Esophagus (tissue), 2 donors: ENCODE results near the gene VPS37B. TPM values are rescaled to one million over a fixed set of nuclear protein-coding genes. Genes with fewer than 3 reads are reported as not detected.

Experiments
- H3K27ac ChIP-seq, 2 donors: one replicate each; pipeline ENCODE4 v1.5.1; 2013; ENCODE audit warnings: low read depth in 2 of 2, mild to moderate bottlenecking in 2 of 2, inconsistent platforms in 1 of 2, low read length in 1 of 2, moderate library complexity in 1 of 2
- H3K27me3 ChIP-seq, 2 donors: one replicate each; pipeline ENCODE4 v1.6.1; 2013; ENCODE audit warnings: low read length in 2 of 2, control low read depth in 1 of 2, mild to moderate bottlenecking in 1 of 2; ENCODE audit not compliant: insufficient read depth in 2 of 2, control insufficient read depth in 1 of 2
- H3K36me3 ChIP-seq, 2 donors: one replicate each; pipeline ENCODE4 v1.6.1; 2013; ENCODE audit warnings: low read length in 1 of 2; ENCODE audit not compliant: control insufficient read depth in 2 of 2, insufficient read depth in 2 of 2
- H3K4me1 ChIP-seq, 2 donors: one replicate each; pipeline ENCODE4 v1.6.1; 2013; ENCODE audit warnings: low read length in 1 of 2; ENCODE audit not compliant: control insufficient read depth in 2 of 2, insufficient read depth in 2 of 2
- H3K4me3 ChIP-seq, 2 donors: one replicate each; pipeline ENCODE4 v1.5.1; 2013; ENCODE audit warnings: low read length in 2 of 2, mild to moderate bottlenecking in 2 of 2, low read depth in 1 of 2, moderate library complexity in 1 of 2
- H3K9me3 ChIP-seq, 2 donors: one replicate each; pipeline ENCODE4 v1.6.1; 2013; ENCODE audit warnings: mild to moderate bottlenecking in 2 of 2, low read depth in 1 of 2, low read length in 1 of 2, moderate library complexity in 1 of 2; ENCODE audit not compliant: control insufficient read depth in 2 of 2, insufficient read depth in 1 of 2
- WGBS, 2 donors: extraction: QIAGEN DNeasy Blood & Tissue Kit; methylation state at CpG; one replicate each; pipeline ENCODE4 v1.1.7; 2013; 5-methylcytosine and 5-hydroxymethylcytosine counted together
- polyA plus RNA-seq, 2 donors: library from polyadenylated mRNA; stranded (reverse); fragments of 200-250 nt; gene quantifications; one replicate each; pipeline ENCODE4 v1.2.3, GENCODE V29; 2013
- donor health status: healthy with polysubstance abuse.
- donor health status: Bipolar disorder and iron deficiency.

Gene VPS37B
- polyA plus RNA-seq, 2 donors, result 50.2 to 81.4 TPM

DNA sequence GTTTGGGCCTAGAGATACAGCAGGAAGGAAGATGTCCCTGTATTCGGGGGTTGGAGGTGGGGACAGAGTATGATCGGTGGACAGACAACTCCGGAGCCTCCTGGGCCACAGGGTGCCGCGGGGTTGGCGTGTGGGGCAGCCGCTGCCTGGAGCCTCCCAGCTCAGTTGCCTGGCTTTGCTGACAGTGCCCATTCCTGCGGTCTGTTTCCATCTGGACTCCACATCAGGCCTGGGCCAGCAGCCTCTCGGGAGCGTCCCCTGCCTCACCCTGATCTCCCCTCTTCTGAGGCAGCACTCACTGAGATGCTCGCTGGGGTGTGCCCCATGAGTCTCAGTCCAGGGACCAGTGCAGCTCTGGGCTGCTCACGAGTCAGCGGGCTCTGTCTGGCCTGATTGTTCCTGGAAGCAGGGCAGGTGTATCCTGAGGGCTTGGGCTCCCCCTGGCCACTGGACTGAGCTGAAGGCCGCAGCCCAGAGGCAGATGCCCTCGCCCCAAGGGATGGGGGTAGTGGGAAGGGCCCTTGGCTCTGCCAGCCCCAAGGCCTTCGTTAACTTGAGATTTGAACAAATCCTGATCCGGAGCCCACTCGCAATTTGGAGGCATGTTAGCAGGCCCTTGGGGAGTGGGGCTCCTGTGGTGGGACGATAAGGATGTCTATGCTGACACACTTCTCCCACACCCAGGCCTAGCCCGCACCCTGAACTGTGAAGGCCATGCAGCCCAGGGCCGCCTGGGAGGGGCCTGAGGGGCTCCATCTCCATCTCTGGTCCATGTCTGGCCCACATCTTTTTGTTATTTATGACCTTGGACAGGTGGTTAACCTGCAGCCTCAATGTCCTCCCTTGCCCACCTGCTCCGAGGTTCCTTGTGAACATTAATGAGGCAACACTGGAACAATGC is 53.2 kb downstream of the VPS37B start:
- H3K27ac ChIP-seq, result peak overlapping the region in 1 of 2 donors; percentile 1
- 82 to 87% methylated on average over 22 of the region's 22 CpGs for WGBS, 2 donors

GRCh38 chr12:122841544-122842321 is 54.2 kb downstream of the VPS37B start:
- 60 to 65% methylated on average over 23 of the region's 23 CpGs for WGBS, 2 donors
- Histone ChIP-seq H3K4me1 (peaks cover 0 to 29% of the 10 kb centered on the region in 2 donors), H3K27ac (peak overlapping the region; percentile 68 to 79)

More for the DNA sequence above, 53.2 kb downstream of the VPS37B start:
- no peaks in the 10 kb centered on the region for H3K9me3 ChIP-seq
- peaks cover 3 to 28% of the 10 kb centered on the region in 2 donors for H3K4me1 ChIP-seq
- H3K36me3 ChIP-seq, result no peaks in the 10 kb centered on the region
- H3K27me3 ChIP-seq, result no peaks in the 10 kb centered on the region
- no peak overlapping the region for H3K4me3 ChIP-seq

DNA sequence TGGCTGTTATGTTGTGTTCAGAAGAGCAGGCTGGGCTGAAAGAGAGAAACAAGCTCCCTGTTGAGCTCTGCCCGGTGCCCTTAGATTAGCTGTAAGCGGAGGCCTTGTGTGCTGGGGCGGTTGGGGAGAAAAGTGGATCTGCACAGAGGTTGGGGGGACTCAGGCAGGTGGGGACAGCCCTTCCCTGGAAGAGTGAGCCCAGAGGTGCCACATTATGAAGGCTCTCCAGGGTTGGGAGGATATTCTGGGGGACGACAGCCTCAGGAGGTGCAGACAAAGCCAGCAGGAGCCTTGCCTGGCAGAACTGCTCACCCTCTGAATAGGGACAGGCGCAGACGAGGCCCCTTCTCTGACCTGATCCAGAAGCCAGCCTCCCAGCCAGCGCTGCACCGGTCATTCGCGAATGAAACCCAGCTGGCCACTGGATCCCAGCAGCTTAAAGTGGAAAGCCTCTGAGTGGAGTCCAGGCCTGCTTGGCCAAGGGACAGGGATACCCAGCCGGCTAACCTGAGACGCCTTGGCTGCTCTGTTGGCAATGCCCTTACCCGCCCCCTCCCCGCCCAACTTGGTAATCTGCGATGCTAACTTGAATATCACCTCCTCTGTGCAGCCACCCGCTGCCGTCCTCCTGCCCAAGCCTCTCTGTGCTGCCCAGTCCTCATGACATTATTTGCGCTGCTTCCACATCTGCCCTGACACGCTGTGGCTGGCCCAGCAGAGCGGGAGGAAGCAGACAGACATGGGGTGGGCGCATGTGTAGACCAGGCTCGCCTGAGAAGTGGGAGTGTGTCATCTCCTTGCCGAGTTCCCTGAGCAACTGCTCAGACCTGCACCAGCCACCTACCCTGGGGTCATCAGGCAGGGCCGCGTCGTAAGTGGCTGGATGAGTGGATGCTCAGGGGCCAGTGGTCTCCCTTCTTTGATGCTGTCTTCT is 55.1 kb downstream of the VPS37B start:
- Histone ChIP-seq H3K4me1 (peaks cover 0 to 29% of the 10 kb centered on the region in 2 donors), H3K27me3 (no peaks in the 10 kb centered on the region), H3K9me3 (no peaks in the 10 kb centered on the region), H3K27ac (peak overlapping the region; percentile 68 to 79), H3K36me3 (no peaks in the 10 kb centered on the region), H3K4me3 (no peak overlapping the region)
- WGBS, 2 donors, result 65 to 78% methylated on average over 26 of the region's 26 CpGs

More at GRCh38 chr12:122841544-122842321, 54.2 kb downstream of the VPS37B start:
- no peaks in the 10 kb centered on the region for H3K27me3 ChIP-seq
- no peak overlapping the region for H3K4me3 ChIP-seq
- no peaks in the 10 kb centered on the region for H3K36me3 ChIP-seq
- H3K9me3 ChIP-seq, result no peaks in the 10 kb centered on the region

GRCh38 chr12:122839907-122840554 is 55.9 kb downstream of the VPS37B start:
- Histone ChIP-seq H3K36me3 (no peaks in the 10 kb centered on the region), H3K27me3 (no peaks in the 10 kb centered on the region), H3K4me1 (peaks cover 0 to 29% of the 10 kb centered on the region in 2 donors), H3K9me3 (no peaks in the 10 kb centered on the region), H3K27ac (no peak overlapping the region), H3K4me3 (no peak overlapping the region)
- 80 to 86% methylated on average over 18 of the region's 18 CpGs for WGBS, 2 donors

DNA sequence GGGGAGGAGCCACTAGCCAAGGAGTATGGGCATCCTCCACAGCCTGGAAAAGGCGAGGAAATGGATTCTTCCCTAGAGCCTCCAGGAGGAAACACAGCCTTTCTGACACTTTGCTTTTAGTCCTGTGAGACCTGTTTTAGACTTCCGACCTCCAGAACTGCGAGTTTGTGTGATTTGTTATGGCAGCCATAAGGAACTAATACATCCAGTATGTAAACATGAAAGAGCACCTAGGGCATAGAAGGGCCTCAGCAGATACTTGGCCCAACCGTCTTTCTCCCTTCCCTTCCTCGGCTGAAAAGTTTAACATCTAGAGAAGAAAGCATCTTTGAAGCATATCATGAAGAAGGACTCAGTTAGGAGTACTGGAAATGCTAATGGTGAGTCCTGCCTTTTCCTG is 57.1 kb downstream of the VPS37B start:
- no peaks in the 10 kb centered on the region for H3K36me3 ChIP-seq
- no peaks in the 10 kb centered on the region for H3K9me3 ChIP-seq
- H3K4me3 ChIP-seq, result no peak overlapping the region
- H3K27ac ChIP-seq, result peak overlapping the region in 1 of 2 donors; percentile 37
- WGBS, 2 donors, result 86 to 94% methylated on average over 5 of the region's 5 CpGs
- H3K4me1 ChIP-seq, result peaks cover 0 to 25% of the 10 kb centered on the region in 2 donors
- H3K27me3 ChIP-seq, result no peaks in the 10 kb centered on the region

- Histone ChIP-seq H3K27ac (peak overlapping the region; percentile 60 to 85), H3K4me3 (peak overlapping the region in 1 of 2 donors; percentile 87), H3K27me3 (no peaks in the 10 kb centered on the region), H3K9me3 (no peaks in the 10 kb centered on the region), H3K36me3 (no peaks in the 10 kb centered on the region), H3K4me1 (peaks cover 0 to 25% of the 10 kb centered on the region in 2 donors)
- 63 to 76% methylated on average over 22 of the region's 22 CpGs for WGBS, 2 donors
These were observed 58.3 kb downstream of the VPS37B start for GRCh38 chr12:122837306-122838265.

- H3K36me3 ChIP-seq, result no peaks in the 10 kb centered on the region
- H3K27me3 ChIP-seq, result no peaks in the 10 kb centered on the region
- peak overlapping the region; percentile 68 to 85 for H3K27ac ChIP-seq
- H3K4me1 ChIP-seq, result peaks cover 0 to 19% of the 10 kb centered on the region in 2 donors
- peak overlapping the region; percentile 72 to 87 for H3K4me3 ChIP-seq
- WGBS, 2 donors, result 2% methylated on average over 32 to 42 of the region's 42 CpGs
- no peaks in the 10 kb centered on the region for H3K9me3 ChIP-seq
These were observed 59.6 kb downstream of the VPS37B start for GRCh38 chr12:122836027-122836921.
